AG08396 (cell line): ENCODE results near the gene PNPLA2.
A peak's percentile ranks its signal among the peaks of the same experiment; 100 is the strongest.

ENCODE experiments used
- DNase-seq: peaks from one replicate; pipeline ENCODE4 v3.0.0; 2012; ENCODE audit warnings: low spot score, mixed read lengths

The PNPLA2 gene

DNA sequence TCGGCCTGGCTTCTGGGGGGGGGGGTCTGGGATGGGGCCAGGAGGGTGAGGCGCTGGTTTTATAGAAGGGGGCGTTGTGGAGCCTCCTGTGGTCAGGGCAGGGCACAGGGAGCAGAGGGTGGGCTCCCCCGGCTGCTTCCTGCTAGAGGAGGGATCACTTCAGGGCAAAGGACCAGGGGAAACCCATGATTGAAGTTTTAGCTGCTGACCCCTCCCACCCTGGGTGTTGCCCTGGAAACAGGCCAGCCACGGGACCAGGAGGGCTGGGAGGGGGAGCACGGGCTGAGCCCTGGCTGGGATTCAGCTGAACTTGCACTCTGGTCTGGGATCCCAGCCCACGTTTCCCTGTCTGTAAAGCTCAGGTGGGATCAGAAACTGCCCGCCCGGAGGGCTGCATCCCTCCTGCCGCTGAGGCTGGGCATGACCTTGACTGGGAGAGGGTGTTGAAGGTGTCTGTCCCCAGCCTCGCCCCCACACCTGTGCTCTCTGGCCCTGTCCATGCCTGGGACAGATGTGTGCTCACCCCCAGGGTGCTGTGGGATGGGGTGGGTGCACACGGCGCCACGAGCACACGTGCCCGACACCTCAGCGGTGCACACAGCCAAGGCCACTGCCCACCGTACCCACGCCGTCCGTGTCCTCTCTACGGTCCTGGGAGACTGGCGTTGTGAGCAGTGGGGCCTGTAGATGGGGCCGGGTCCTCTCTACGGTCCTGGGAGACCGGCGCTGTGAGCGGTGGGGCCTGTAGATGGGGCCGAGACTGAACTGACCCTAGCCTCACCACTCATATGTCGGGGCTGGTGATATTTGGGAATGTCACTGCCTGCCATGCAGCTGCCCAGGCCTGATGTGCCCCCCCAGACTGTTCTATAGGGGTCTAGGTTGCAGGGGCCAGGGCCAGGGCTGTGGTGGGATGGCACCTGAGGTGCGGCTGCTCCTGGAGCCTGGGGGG is 26.3 kb downstream of the PNPLA2 start:
- DNase-seq = peak; percentile 90

DNA sequence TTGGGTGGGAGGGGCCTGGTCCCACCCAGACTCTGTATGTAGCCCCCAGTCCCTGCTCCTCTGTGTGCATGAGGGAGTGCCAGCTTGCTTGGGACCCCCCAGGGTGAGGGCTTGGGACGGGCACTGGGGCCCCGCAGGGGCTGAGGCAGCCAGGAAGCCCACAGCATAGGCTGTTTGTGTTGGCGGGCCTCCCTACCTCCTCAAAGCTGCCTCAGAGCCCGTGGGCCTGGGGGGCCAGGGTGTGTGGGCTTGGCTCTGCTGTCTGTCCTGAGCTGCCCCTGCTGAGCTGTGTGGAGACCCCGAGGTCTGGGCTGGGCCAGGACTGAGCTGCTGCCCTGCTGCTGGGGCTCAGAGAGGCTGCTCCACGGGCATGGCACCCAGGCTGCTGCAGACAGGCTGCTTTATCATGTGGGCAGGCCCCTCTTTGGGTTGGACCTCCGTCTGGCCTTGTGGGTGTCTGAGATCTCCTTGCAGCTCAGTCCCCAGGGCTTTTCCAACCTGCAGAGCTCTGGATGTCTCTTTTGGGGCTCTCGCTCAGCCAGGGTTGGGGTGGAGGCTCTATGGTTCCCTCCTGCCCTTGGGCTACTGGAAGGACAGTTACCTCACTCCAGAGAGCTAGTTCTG is 27.3 kb downstream of the PNPLA2 start:
- no peak for DNase-seq

DNA sequence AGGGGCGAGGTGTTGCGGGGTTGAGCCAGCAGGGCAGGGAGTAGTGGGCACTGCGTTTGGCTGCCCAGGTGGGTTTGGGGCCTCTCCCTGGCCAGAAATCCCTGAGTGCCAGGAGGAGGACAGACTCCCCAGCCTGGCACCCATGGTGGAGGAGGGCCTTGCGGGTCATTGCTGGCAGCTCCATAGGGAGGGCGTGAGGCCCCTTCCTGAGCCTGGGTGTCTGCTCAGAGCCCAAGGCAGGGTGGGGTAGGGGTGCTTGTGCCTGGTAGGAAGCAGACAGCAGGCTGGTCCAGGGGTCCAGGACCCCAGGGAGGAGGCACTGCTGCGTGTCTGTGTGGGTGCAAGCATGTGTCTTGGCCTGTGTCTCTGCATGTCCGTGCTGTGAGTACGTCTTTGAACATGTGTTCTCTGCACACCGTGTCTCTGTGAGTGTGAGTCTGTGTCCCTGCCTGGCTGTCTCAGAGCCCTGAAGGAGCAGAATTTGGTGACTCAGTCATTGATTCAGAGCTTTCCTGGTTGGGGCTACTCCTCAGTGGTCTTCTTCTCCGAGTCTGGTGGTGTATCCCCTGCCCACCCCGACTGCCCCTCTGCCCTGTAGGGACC is 27.9 kb downstream of the PNPLA2 start:
- peak; percentile 72 for DNase-seq

DNA sequence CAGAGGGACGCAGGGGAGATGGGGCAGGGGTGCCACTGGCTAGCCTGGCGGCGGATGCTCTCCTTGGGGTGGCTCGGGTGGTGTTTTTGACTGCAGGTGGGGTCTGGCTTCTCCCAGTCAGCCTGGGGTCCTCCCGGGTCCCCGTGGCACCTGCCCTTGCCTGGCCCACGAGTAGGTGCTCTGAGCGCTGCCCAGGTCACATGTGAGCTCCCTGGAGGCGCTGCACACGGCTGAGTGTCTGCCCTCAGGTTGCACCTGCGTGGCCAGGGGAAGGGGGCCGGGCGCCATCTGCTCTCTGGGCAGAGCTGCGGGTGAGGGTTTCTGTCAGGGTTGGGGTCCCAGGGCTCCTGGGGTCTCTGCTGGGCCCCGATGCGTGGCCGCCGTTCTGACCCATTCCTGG is 29.2 kb downstream of the PNPLA2 start:
- no peak for DNase-seq

DNA sequence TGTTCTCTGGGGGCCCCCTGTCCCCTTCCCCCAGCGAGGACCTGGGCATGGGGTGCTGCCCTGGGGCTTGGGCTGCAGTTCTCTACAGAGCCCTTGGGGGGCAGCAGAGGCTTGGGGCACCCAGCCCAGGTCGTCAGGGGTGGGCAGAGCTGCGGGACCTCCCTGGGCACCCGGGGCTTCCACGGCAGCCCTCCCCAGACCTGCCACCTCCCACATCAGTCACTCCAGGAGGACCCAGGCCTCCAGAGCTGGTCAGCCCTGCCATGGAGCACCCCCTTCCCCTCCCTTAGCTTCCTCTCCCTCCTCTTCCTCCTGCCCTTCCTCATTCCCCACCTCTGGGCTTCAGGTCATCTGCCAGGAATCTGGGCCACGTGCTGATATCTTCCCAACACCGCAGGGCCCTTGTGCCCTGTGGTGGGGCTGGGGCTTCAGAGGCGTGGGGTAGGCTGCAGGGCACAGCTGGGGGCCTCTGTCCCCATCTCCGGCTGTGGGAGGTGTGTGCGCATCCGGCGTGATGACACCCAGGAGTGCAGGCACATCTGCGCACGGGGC is 29.7 kb downstream of the PNPLA2 start:
- peak; percentile 84 for DNase-seq

DNA sequence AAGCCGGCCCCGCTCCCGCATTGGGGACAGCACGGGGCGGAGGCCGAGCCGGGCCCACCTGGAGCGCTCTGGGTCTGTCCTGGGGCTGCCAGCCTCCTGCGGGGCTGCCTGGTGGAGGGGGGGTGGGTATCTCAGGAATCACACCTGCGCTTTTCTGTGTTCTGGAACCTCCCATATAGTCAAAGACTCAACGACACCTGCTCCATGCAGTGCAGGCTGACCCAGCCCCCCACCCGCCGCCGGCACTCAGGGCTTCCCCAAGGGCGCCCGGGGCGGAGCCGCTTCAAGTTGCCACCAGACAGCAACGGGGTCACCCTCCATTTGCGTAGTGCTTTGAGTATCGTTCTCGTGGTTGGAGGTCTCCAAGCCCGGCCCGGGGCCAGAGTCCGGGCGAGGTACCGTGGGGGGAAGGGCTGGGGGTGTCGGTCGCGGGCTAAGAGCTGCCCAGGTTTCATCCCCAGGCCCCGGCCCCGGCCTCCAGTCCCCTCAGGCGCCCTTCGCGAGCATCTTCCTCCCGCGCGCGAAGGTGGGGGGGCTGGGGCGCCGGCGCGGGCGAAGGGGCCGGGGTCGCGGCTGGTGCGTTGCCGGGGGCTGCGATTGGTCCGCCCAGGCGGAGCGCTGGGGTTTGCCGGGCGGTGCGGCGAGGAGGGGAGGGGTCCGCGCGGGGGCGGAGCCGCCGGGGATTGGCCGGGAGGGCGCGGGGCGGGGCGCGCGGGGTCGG is 30.6 kb downstream of the PNPLA2 start:
- no peak for DNase-seq

DNA sequence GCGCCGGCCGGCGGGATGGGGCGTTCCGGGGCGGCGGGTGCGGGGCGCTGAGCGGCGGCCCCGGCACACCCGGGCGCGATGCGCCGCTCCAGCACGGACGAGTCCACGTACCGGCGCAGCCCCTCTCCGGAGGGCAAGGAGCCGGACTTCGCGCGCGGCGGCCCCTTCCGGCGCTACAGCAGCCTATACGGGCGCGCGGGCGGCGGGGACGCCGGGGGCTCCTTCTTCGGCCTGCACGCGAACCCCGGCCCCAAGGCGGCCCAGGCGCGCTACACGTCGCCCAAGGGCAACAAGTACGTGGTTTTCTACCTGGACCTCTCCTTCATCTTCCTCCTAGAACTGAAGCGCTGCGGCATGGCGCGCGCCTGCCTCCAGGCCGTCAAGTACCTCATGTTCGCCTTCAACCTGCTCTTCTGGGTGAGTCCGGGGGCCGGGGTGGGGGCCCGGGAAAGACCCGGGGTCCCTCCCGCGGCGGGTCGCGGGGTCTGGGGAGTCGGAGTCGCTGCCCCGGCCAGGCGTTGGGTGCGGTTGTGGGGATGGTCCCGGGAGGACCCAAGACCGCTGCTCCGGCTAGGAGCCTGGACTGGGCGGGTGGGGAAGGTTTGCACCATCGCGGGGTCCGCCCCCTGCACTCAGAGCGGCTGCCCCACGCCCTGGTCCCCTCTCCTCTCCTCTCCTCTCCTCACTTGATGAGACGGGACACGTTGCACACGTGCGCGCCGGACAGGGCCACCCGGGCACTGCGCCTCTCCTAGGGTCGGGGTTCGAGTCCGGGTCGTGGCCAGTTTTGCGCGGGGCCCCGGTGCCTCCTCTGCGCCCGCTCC is 31.4 kb downstream of the PNPLA2 start:
- DNase-seq = no peak

DNA sequence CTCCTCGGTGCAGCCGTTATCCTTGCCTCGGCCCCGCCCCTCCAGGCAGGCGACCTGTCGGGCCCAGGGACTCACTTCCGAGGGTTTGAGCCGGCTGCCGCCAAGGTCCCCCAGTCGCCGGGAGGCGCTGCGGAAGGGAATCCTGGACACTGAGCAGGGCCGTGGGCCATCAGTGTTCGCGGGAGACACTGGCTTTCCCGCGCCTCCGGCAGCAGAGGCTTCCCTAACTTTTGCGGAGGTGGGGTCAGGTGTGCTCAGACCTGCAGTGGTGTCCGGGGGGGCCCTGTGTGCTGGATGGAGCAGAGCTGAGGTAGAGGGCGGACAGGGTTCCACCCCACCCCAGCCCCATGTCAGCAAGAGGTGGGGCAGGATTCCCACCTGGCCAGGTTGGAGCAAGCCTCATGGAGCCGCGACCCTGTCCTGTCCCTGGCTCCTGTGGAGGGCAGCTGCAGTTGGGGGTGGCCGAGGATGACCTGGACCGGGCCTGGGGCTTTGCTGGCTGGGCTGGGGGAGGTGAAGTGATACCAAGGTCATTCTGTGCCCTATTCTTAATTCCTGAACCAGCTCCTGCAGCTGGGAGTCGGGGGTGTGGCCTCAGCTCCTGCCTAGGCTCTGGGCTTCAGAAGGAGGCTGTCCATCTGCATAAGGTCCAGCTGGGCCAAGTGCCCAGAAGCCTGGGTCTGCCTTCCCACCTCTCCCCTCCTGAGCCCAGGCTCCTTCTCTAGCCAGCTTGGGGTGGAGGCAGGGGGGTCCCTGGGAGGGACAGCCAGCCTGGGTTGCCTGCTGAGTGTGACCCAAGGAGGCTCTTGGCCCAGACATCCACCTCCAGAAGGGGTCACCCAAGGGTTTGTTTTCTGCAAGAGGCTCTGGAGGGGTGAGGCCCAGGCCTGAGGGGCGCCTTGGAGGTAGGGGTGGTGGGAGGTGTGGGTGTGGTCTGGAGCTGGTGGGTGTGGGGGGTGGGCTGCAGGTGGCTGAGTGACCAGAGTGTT is 32.4 kb downstream of the PNPLA2 start:
- DNase-seq = no peak

DNA sequence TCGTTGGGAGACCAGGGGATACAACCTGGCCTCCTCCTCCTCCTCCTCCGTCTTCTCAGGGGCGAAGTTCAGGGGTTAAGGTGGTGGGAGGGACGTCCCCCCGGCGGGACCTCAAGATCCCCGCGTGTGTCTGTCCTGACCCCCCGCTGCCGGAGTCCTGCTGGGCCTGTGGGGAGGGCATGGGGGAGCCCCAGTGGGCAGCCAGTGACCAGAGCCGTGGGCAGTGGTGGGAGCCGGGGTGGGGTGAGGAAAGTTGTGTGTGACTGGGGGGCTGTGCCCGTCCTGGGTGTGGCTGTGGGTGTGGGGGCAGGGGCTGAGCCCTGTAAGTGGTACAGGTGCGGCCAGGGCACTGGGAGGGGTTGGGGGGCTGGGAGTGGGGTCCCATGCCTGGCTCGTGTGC is 34.0 kb downstream of the PNPLA2 start:
- no peak for DNase-seq

DNA sequence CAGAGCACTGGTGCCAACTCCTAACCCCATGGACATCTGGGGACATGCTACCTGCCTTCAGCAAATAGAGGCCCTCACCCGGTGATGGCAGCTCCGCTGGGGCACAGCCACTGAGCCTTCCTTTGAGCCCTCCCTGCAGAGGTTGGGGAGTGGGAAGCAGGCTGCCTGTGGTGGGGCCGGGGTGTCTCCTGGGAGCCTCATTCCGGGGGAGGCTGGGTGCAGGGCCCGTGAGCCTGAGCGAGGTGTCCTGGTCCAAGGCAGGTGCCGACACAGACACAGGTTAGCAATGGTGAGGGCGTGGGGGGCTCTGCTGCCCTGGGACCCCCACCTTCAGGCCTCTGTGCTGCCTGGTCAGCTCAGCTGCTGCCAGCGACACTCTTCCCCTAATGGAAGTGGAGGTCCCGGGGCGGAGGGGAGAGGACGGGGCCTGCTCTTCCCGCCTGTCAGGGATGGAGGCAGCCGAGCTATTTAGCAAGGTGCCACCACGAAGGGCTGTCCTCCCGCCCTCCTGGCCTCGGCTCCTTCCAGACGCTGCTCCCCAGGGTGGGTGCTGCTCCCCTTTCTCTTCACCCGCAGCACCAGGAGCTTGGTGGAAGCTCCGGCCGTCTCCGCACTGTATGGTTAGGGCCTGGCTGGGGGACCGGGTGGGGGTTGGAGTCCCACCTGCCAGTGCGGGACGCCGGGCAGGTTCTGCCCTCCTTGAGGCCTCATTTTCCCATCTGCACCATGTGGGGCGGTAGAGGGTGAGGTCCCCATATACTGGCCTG is 35.2 kb downstream of the PNPLA2 start:
- no peak for DNase-seq

DNA sequence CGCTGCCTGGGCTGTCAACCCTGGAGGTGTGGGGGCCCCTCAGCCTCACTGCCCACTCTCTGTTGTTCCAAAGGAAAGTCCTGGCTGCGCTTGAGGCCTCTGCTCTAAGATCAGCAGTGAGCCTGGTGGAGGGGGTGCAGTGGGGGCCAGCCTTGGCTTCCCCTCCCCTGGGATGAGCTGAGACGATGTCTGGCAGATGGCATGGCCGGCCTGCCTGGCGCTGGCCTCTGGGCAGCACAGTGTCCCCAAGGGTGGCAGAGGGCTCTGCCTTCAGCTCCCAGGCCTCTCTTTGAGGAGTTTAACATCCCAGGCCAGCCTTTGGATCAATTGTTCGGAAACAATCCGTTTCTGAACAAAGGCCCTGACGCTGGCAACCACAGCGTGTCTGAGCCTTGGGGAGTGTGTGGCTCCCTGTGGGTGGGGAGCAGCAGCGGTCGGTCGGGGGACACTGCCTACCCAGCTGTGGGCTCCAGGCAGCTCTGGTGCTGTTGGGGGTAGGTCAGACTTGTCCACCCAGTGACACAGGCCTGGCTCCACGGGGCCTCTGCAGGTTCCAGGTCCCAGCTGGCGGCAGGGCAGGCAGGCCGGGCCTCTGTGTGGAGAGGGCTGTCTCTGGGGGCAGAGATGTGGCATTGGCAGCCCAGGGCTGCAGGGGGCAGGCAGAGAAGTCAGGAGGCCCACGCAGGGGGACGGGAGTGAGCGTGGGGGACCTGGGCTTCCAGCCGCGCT is 36.1 kb downstream of the PNPLA2 start:
- DNase-seq = no peak

DNA sequence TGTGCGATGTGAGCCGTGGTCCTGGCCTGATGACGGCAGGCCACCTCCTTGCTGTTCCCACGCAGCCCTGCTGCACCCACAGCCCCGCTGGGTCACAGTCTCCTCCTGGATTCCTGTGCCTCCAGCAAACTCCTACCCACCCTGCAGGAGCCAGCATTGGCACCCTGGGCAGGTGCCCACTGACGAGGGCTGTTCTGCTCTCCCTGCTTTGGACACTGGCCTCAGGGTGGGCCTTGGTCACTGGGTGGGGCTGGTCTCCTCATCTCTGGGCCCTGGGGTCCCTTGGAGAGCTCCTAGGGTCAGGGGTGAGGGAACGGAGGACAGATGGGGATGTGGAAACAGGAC is 36.6 kb downstream of the PNPLA2 start:
- DNase-seq = no peak

DNA sequence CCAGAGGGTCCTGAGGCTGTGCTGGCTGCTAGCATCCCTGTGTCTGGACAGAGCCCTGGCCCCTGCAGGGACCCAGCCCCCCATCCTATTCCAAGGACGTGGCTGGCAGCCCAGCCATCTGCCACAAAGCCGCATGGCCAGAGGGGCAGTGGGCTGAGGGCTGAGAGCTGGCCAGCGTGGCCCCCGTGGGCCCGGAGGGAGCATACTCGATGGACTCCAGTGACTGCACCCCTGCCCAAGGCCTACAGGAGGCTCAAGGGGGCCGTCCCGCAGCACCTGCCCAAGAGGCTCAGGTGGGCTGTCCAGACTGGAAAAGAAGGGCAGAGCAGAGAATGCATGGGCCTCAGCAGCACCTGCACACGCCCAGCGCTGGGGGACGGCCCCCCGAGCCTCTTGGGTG is 37.1 kb downstream of the PNPLA2 start:
- no peak for DNase-seq

DNA sequence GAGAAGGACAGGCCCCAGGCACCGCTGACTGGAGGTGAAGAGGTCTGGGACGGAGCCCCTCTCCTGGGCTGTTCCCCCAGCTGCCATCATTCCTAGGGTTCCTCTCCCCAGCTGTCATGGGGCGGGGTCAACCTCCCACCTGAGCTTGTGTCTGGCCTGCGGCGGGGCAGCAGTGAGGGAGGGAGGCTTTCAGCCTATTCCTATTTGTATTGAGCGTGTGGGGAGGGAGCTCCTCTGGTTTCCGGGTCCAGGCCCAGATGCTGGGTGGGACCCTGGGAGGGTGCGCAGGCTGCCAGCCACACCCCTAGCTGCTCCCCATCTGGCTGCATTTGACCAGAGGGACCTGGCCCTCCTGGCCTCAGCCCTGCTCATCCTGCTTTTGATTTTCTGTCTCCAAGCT is 37.7 kb downstream of the PNPLA2 start:
- DNase-seq = no peak

DNA sequence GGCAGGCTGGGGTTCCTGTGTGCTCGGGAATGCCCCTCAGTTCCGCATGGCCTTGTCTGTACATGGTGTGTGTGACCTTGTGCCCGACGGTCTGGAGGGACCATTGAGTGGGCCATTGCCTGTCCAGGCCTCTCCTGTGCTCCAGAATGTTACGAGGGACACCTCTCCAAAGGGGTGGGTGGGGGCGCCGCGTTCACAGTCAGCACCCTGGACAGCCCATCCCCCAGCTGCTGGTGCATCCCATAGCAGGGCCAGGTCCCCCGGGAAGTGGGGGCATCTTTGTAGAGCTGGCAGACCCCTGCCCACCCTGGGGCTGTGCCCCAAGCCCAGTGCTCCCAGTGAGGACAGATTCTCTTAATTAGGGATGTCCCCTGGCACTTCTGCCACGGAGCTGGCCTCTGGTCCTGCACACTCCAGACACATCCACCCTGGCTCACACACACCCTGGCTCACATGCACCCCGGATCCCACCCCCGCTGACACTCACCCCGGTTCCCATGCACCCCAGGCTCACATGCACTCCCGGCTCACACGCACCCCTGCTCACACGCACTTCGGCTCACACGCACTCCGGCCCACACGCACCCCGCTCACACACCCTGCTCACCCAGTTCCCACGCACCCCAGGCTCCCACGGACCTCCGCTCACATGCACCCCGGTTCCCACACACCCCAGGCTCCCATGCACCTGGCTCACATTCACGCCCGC is 39.5 kb downstream of the PNPLA2 start:
- DNase-seq = no peak

DNA sequence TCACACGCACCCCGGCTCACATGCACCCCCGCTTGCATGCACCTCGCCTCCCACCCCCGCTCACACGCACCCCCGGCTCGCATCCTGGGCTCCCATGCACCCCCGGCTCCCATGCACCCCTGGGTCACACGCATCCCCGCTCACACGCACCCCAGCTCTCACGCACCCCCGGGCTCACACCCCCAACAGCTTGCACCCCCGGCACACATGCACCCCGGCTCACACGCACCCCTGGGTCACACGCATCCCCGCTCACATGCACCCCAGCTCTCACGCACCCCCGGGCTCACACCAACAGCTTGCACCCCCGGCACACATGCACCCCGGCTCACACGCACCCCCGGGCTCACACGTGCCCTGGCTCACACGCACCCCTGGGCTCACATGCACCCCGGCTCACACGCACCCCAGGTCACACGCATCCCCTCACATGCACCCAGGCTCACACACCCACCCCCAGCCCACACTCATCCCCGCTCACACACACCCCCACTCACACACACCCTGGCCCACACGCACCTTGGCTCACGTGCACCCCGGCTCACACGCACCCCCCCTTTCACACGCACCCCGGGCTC is 40.1 kb downstream of the PNPLA2 start:
- no peak for DNase-seq

DNA sequence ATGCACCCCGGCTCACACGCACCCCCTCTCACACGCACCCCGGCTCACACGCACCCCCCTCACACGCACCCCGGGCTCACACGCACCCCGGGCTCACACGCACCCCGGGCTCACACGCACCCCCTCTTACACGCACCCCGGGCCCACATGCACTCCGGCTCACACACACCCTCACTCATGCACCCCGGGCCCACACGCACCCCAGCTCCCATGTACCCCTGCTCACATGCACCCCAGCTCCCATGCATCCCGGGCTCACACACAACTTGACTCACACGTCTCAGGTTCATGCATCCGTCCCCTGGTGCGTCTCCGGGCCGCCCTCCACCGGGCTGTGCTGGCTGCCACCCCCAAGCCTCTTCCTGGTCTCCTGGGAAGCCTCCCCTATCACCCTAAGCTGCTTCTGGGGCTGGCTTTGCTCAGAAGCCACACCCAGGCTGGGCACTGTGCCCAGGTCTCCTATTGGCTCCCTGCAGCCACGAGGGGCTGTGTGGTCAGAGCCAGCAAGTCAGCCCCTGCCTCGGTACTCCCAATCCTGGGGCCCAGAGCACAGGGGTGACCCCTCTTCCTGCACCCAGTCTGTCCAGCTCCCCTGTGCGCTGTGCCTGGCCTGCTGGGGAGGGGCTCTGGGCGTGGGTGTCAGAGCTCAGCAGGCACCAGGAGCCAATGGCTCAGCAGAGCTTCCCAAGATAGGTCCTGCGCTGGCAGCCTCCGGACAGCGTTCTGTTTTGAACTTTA is 40.8 kb downstream of the PNPLA2 start:
- peak; percentile 98 for DNase-seq
